Prostate gland (tissue), 2 donors: ENCODE data around the gene FAHD1. TPM values are rescaled to one million over a fixed set of nuclear protein-coding genes. Genes with fewer than 3 reads are reported as not detected.

Source experiments
- DNase-seq: peaks from one replicate; pipeline ENCODE4 v3.0.0-alpha.2; 2019; ENCODE audit warnings: low spot score
- H3K27ac ChIP-seq, 2 donors: fragments of 200-600 bp; sonication (generic); 2 replicates each; pipeline ENCODE4 v1.5.1; 2017 to 2019
- H3K27me3 ChIP-seq: fragments of 200-600 bp; sonication (generic); replicated peaks from 2 replicates; pipeline ENCODE4 v1.5.1; 2019; ENCODE audit not compliant: insufficient read depth
- H3K36me3 ChIP-seq, 2 donors: fragments of 200-600 bp; sonication (generic); 1 replicate in 1 of 2; 2 replicates in 1 of 2; pipeline versions ENCODE4 v1.5.1 to v1.8.1; 2017 to 2019
- H3K4me1 ChIP-seq: fragments of 200-600 bp; sonication (generic); replicated peaks from 2 replicates; pipeline ENCODE4 v1.5.1; 2019
- H3K4me3 ChIP-seq, 2 donors: fragments of 200-600 bp; sonication (generic); 2 replicates each; pipeline ENCODE4 v1.5.1; 2017 to 2019
- H3K9me3 ChIP-seq: fragments of 200-600 bp; sonication (generic); 2 replicates; pipeline ENCODE4 v1.5.1; 2017
- CTCF ChIP-seq, 4 experiments: fragments of 200-600 bp in 2 of 4; fragments of 450-650 bp in 2 of 4; sonication (generic) in 2 of 4; IDR thresholded peaks; 1 replicate in 3 of 4; 2 replicates in 1 of 4; pipeline ENCODE4 v1.5.1; 2016 to 2019; ENCODE audit warnings: antibody characterized with exemption in 4 of 4, mild to moderate bottlenecking in 2 of 4, moderate library complexity in 2 of 4
- POLR2A ChIP-seq: fragments of 450-650 bp; IDR thresholded peaks from one replicate; pipeline ENCODE4 v1.6.1; 2016; ENCODE audit warnings: antibody characterized with exemption, mild to moderate bottlenecking
- POLR2AphosphoS5 ChIP-seq: sonication (generic); formaldehyde crosslinking; IDR thresholded peaks from one replicate; pipeline ENCODE4 v1.6.1; 2017; ENCODE audit warnings: antibody characterized with exemption
- WGBS: methylation state at CpG from one replicate; pipeline ENCODE4 v1.1.5; 2018; 5-methylcytosine and 5-hydroxymethylcytosine counted together
- intact Hi-C: fragments of 100-400 bp; cut with DNase I; formaldehyde crosslinking; loops from one replicate; pipeline ENCODE4 v1.14.2; 2022
- total RNA-seq, 2 donors: library from RNA; depleted of rRNA; stranded (reverse); fragments of >200 nt; gene quantifications; one replicate each; pipeline ENCODE4 v1.1.0, GENCODE V29; 2016

FAHD1 gene
- total RNA-seq, 2 donors from 2014 or later: 42.3 to 45.5 TPM

GRCh38 chr16:1857433-1858097, 30.6 kb downstream of the FAHD1 start:
- intact Hi-C loops: no loop called here
- Histone ChIP-seq H3K4me3 (no peak overlapping the region), H3K4me1 (no peaks in the 10 kb centered on the region), H3K9me3 (no peaks in the 10 kb centered on the region), H3K27me3 (no peaks in the 10 kb centered on the region), H3K27ac (no peak overlapping the region), H3K36me3 (no peaks in the 10 kb centered on the region)
- DNase-seq: no peak
- TF ChIP-seq POLR2A (no peak), POLR2AphosphoS5 (no peak), CTCF (IDR thresholded peaks at IDR 0.05) (no peak)
- WGBS: 27% methylated on average over 5 of the region's 5 CpGs

- Histone ChIP-seq H3K27ac (no peak overlapping the region), H3K27me3 (no peaks in the 10 kb centered on the region), H3K9me3 (no peaks in the 10 kb centered on the region), H3K36me3 (no peaks in the 10 kb centered on the region), H3K4me1 (no peaks in the 10 kb centered on the region), H3K4me3 (no peak overlapping the region)
- intact Hi-C loops: no loop called here
- WGBS: 13% methylated on average over 8 of the region's 8 CpGs
- TF ChIP-seq CTCF (IDR thresholded peaks at IDR 0.05): no peak
- no peak for TF ChIP-seq POLR2A
- no peak for TF ChIP-seq POLR2AphosphoS5
- DNase-seq: no peak
These were observed 31.3 kb downstream of the FAHD1 start for GRCh38 chr16:1858189-1858865.

GRCh38 chr16:1859650-1860049, 32.6 kb downstream of the FAHD1 start:
- Histone ChIP-seq H3K36me3 (no peaks in the 10 kb centered on the region), H3K4me3 (no peak overlapping the region), H3K27ac (no peak overlapping the region), H3K4me1 (no peaks in the 10 kb centered on the region), H3K27me3 (no peaks in the 10 kb centered on the region), H3K9me3 (no peaks in the 10 kb centered on the region)
- no peak for DNase-seq
- 25% methylated on average over 7 of the region's 8 CpGs for WGBS
- intact Hi-C loops: loop anchor here (5.0 kb wide), 1 partner anchor 68 kb away; no protein-coding TSS in a partner anchor
- TF ChIP-seq POLR2A (no peak), POLR2AphosphoS5 (no peak), CTCF (IDR thresholded peaks at IDR 0.05) (no peak)

- no peak overlapping the region for H3K4me3 ChIP-seq
- no peaks in the 10 kb centered on the region for H3K36me3 ChIP-seq
- H3K9me3 ChIP-seq: no peaks in the 10 kb centered on the region
- H3K27me3 ChIP-seq: no peaks in the 10 kb centered on the region
- WGBS: 76% methylated on average over 5 of the region's 5 CpGs
- no peak for DNase-seq
- no peaks in the 10 kb centered on the region for H3K4me1 ChIP-seq
- TF ChIP-seq CTCF (IDR thresholded peaks at IDR 0.05) (no peak), POLR2AphosphoS5 (no peak), POLR2A (no peak)
- H3K27ac ChIP-seq: no peak overlapping the region
- intact Hi-C loops: loop anchor here (5.0 kb wide), 1 partner anchor 66 kb away; no protein-coding TSS in a partner anchor
These were observed 34.7 kb downstream of the FAHD1 start for GRCh38 chr16:1861730-1862129.
